HG02571 (cell line): ENCODE data around the gene CHAF1A.

Experiments used
- ATAC-seq: cut with Tn5 transposase; IDR thresholded peaks from one replicate; pipeline ENCODE4 v1.9.1; 2021; ENCODE audit warnings: mild to moderate bottlenecking, moderate library complexity; ENCODE audit not compliant: unreplicated experiment

CHAF1A gene

DNA sequence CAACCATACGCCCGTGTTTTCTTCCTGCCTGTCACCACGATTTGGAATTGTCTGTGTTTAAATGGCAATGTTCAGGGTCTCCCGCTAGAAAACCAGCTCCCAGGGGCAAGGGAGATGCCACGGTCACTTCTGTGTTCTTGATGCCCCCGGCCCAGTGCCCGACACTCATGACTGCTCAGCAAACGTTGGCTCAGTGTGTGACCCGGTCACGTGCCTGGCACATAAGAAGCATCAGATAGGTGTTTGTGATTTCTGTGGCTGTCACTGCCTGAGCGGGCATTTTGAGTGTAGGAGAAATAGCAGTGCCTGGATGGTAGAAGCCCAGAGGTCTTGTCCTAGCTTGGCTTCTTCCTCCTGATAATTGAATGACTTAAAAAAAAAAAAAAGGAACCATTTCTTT is 85.1 kb downstream of the CHAF1A start:
- no peak for ATAC-seq

DNA sequence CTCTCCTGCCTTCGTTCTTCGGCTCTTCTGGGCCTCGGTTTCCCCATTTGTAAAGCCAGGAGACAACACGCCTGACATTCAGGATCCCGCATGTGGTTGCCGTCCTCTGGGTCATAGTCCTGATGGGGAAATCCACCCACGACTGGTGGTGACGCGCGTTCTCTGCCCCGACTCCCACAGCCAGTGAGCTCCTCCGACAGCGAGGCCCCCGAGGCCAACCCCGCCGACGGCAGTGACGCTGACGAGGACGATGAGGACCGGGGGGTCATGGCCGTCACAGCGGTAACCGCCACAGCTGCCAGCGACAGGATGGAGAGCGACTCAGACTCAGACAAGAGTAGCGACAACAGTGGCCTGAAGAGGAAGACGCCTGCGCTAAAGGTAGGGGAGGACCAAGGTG is 86.1 kb downstream of the CHAF1A start:
- ATAC-seq = no peak

DNA sequence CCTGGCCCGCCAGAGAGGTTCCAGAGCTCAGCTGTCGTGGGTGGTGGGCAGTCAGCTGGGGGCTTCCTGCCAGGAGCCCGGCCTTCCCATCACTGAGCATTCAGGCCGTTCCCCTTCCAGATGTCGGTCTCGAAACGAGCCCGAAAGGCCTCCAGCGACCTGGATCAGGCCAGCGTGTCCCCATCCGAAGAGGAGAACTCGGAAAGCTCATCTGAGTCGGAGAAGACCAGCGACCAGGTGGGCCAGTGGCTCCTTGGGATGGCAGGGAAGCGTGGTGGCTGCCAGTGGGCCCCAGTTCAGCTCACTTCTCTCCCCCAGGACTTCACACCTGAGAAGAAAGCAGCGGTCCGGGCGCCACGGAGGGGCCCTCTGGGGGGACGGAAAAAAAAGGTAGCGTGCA is 89.0 kb downstream of the CHAF1A start:
- ATAC-seq = no peak

DNA sequence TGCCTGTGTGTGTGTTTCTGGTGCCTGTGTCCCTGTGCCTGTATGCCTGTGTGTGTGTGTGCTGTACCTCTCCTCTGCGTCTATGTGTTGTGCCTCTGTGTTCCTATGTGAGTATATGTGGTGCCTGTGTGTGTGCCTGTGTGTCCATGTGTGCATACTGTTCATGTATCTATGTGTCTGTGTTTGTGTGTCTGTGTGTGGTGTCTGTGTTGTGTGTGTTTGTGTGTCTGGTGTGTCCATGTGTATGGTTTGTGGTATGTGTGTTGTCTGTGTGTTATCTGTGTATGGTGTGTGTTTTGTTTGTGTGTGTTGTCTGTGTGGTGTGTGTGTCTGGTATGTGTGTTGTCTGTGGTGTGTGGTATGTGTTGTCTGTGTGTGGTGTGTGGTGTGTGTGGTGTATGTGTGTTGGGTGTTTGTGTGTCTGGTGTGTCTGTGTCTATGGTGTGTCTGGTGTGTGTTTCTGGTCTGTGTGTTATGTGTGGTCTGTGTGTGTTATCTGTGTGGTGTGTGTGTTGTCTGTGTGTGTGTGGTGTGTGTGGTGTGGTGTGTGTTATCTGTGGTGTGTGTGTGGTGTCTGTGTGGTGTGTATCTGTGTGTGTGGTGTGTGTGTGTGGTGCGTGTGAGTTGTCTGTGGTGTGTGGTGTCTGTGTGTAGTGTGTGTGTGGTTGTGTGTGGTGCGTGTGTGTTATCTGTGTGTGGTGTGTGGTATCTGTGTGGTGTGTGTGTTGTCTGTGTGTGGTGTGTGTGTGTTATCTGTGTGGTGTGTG is 90.1 kb downstream of the CHAF1A start:
- ATAC-seq = no peak
